Ascending aorta (tissue), 2 donors: Measurements from ENCODE around the gene STIL. TPM values are rescaled to one million over a fixed set of nuclear protein-coding genes. Genes with fewer than 3 reads are reported as not detected.

Experiments used
- DNase-seq, 2 donors: peaks; one replicate each; pipeline ENCODE4 v3.0.0-alpha.2; 2019; ENCODE audit warnings: low spot score in 2 of 2
- H3K27ac ChIP-seq, 2 donors: fragments of 200-600 bp; sonication (generic); one replicate each; pipeline ENCODE4 v1.5.1; 2016 to 2017; ENCODE audit warnings: mild to moderate bottlenecking in 1 of 2
- H3K27me3 ChIP-seq: fragments of 200-600 bp; sonication (generic); one replicate; pipeline ENCODE4 v1.5.1; 2017
- H3K36me3 ChIP-seq, 2 donors: fragments of 200-600 bp; sonication (generic); one replicate each; pipeline ENCODE4 v1.5.1; 2016
- H3K4me1 ChIP-seq, 2 donors: fragments of 200-600 bp; sonication (generic); one replicate each; pipeline ENCODE4 v1.5.1; 2016 to 2017; ENCODE audit warnings: mild to moderate bottlenecking in 1 of 2
- H3K4me3 ChIP-seq, 2 donors: fragments of 200-600 bp; sonication (generic); one replicate each; pipeline ENCODE4 v1.5.1; 2016 to 2017; ENCODE audit warnings: mild to moderate bottlenecking in 1 of 2
- H3K9me3 ChIP-seq, 2 donors: fragments of 200-600 bp; sonication (generic); one replicate each; pipeline ENCODE4 v1.5.1; 2016
- CTCF ChIP-seq, 3 experiments: fragments of 200-600 bp in 2 of 3; fragments of 450-650 bp in 1 of 3; sonication (generic) in 2 of 3; IDR thresholded peaks; one replicate each; pipeline ENCODE4 v1.5.1; 2016 to 2019; ENCODE audit warnings: antibody characterized with exemption in 3 of 3, mild to moderate bottlenecking in 1 of 3, moderate library complexity in 1 of 3
- intact Hi-C: fragments of 100-400 bp; cut with DNase I; formaldehyde crosslinking; loops from one replicate; pipeline ENCODE4 v1.15.1; 2023
- total RNA-seq: library from RNA; depleted of rRNA; stranded (reverse); fragments of >200 nt; gene quantifications from one replicate; pipeline ENCODE4 v1.1.0, GENCODE V29; 2016

The STIL gene
- total RNA-seq, 1 donor from 2014 or later = 0.11 TPM

GRCh38 chr1:47227341-47228232 lies 86.4 kb downstream of the STIL start:
- no peak for DNase-seq
- intact Hi-C loops = no loop called here
- Histone ChIP-seq H3K4me3 (no peak overlapping the region), H3K27ac (no peak overlapping the region), H3K4me1 (peaks cover 17 to 24% of the 10 kb centered on the region in 2 donors), H3K9me3 (no peaks in the 10 kb centered on the region), H3K36me3 (no peaks in the 10 kb centered on the region), H3K27me3 (peaks cover 49% of the 10 kb centered on the region)
- TF ChIP-seq CTCF (IDR thresholded peaks at IDR 0.05) = no peak

- H3K27me3 ChIP-seq = peaks cover 48% of the 10 kb centered on the region
- no peak for TF ChIP-seq CTCF (IDR thresholded peaks at IDR 0.05)
- no peak for DNase-seq
- intact Hi-C loops = no loop called here
- H3K9me3 ChIP-seq = no peaks in the 10 kb centered on the region
- no peak overlapping the region for H3K4me3 ChIP-seq
- H3K36me3 ChIP-seq = no peaks in the 10 kb centered on the region
- peaks cover 17 to 23% of the 10 kb centered on the region in 2 donors for H3K4me1 ChIP-seq
- H3K27ac ChIP-seq = no peak overlapping the region
Observed at GRCh38 chr1:47226839-47227215, 87.1 kb downstream of the STIL start.

- no peak overlapping the region for H3K27ac ChIP-seq
- DNase-seq = no peak
- H3K4me1 ChIP-seq = peaks cover 11 to 18% of the 10 kb centered on the region in 2 donors
- intact Hi-C loops = no loop called here
- peaks cover 44% of the 10 kb centered on the region for H3K27me3 ChIP-seq
- no peak for TF ChIP-seq CTCF (IDR thresholded peaks at IDR 0.05)
- H3K36me3 ChIP-seq = no peaks in the 10 kb centered on the region
- no peaks in the 10 kb centered on the region for H3K9me3 ChIP-seq
- peak overlapping the region; percentile 57 to 59 for H3K4me3 ChIP-seq
Observed at GRCh38 chr1:47226121-47226838, 87.7 kb downstream of the STIL start.

- H3K27me3 ChIP-seq = peaks cover 37% of the 10 kb centered on the region
- H3K36me3 ChIP-seq = no peaks in the 10 kb centered on the region
- peak in 1 of 2 donors; percentile 59 for DNase-seq
- H3K9me3 ChIP-seq = no peaks in the 10 kb centered on the region
- peak overlapping the region; percentile 57 to 59 for H3K4me3 ChIP-seq
- peaks cover 4 to 12% of the 10 kb centered on the region in 2 donors for H3K4me1 ChIP-seq
- intact Hi-C loops = no loop called here
- H3K27ac ChIP-seq = no peak overlapping the region
- TF ChIP-seq CTCF (IDR thresholded peaks at IDR 0.05) = no peak
Observed at GRCh38 chr1:47225430-47226100, 88.4 kb downstream of the STIL start.

GRCh38 chr1:47224676-47225399 lies 89.1 kb downstream of the STIL start:
- Histone ChIP-seq H3K4me3 (peak overlapping the region; percentile 57 to 59), H3K27ac (no peak overlapping the region), H3K9me3 (no peaks in the 10 kb centered on the region), H3K4me1 (peaks cover 4 to 10% of the 10 kb centered on the region in 2 donors), H3K27me3 (peaks cover 31% of the 10 kb centered on the region), H3K36me3 (no peaks in the 10 kb centered on the region)
- peak in 1 of 2 donors; percentile 56 for DNase-seq
- TF ChIP-seq CTCF (IDR thresholded peaks at IDR 0.05) = no peak
- intact Hi-C loops = no loop called here
